ENCODE results near the gene CCDC107. TPM values are rescaled to one million over a fixed set of nuclear protein-coding genes. Genes with fewer than 3 reads are reported as not detected.

The CCDC107 gene
- total and polyA plus RNA-seq, 7 donors: 15.4 to 49.4 (median 27.9) TPM

GRCh38 chr9:35703906-35704672 is 46.0 kb downstream of the CCDC107 start:
- H3K4me3 ChIP-seq: no peak overlapping the region
- H3K27ac ChIP-seq: no peak overlapping the region
- ATAC-seq: no peak
- H3K9me3 ChIP-seq: no peaks in the 10 kb centered on the region
- peaks cover 30 to 100% of the 10 kb centered on the region in 2 donors for H3K36me3 ChIP-seq (ENCODE audit: insufficient read depth in 1 of 2, low read depth in 1 of 2)
- H3K27me3 ChIP-seq (ENCODE audit: insufficient read depth in 3 of 3, low read length in 2 of 3): no peaks in the 10 kb centered on the region
- intact Hi-C loops (cut with DNase I): loop anchor here in 1 of 2 donors (10.0 kb wide), 1 partner anchor 299 kb away; no protein-coding TSS in a partner anchor
- no peak for DNase-seq
- no peak for TF ChIP-seq CTCF (IDR thresholded peaks at IDR 0.05)
- WGBS, 3 donors: 91 to 94% (median 92%) methylated on average over 24 to 26 of the region's 26 CpGs
- no peaks in the 10 kb centered on the region for H3K4me1 ChIP-seq

DNA sequence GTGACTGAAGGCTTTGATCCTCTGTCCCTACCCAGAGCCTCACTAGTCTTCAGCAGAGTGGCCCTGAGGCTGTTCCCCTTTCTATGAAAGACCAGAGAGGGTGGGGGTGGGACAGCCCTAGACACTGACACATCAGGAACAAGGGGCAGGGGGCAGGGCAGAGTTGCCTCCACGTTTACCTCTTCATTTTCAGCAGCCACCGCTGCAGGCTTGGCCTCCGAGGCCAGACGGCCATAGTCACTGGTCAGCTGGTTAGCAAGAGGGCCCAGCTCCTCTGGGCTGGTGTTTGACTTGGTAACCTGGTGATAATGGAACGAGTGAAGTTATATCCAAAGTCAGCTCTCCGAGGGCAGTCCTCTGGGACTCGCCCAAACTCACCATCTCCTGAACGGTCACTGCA is 47.3 kb downstream of the CCDC107 start:
- no peak for DNase-seq
- H3K4me1 ChIP-seq: no peaks in the 10 kb centered on the region
- no peaks in the 10 kb centered on the region for H3K27me3 ChIP-seq (ENCODE audit: insufficient read depth in 3 of 3, low read length in 2 of 3)
- H3K9me3 ChIP-seq: no peaks in the 10 kb centered on the region
- peaks cover 18 to 99% of the 10 kb centered on the region in 2 donors for H3K36me3 ChIP-seq (ENCODE audit: insufficient read depth in 1 of 2, low read depth in 1 of 2)
- ATAC-seq: no peak
- H3K4me3 ChIP-seq: no peak overlapping the region
- WGBS, 3 donors: 73 to 89% (median 76%) methylated on average over 8 of the region's 8 CpGs
- intact Hi-C loops (cut with DNase I): loop anchor here in 1 of 2 donors (10.0 kb wide), 1 partner anchor 301 kb away; no protein-coding TSS in a partner anchor
- no peak for TF ChIP-seq CTCF (IDR thresholded peaks at IDR 0.05)
- no peak overlapping the region for H3K27ac ChIP-seq

DNA sequence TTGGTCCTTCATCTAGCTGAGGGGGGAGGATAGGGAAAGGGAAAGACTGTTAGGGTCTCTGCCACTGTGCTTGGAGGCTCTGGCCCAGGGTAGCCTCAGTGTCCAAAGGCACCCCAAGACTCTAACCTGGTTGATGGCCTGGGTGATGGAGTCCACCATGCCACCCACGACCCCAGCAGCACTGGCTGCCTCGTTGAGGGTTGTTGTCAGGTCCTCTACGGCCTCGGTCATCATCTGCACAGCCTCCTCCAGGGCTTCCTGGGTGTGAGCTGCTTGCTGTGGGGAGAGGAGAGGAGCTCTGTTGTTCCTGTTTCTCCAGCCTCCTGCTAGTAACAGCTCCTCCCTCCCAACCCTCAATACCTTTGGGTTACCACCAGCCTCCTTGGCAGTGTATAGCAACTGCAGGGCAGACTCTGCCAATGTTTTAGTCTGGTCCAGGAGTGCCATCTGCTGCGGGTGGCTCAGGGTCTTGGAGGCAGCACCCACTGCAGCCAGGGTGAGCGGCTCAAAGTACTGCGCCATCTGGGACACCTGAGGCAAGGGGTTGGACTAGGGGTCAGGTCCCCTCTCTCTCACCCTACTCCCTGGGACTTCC is 47.8 kb downstream of the CCDC107 start:
- Histone ChIP-seq H3K9me3 (no peaks in the 10 kb centered on the region), H3K27me3 (ENCODE audit: insufficient read depth in 3 of 3, low read length in 2 of 3) (no peaks in the 10 kb centered on the region), H3K27ac (no peak overlapping the region), H3K36me3 (ENCODE audit: insufficient read depth in 1 of 2, low read depth in 1 of 2) (peaks cover 21 to 99% of the 10 kb centered on the region in 2 donors), H3K4me1 (no peaks in the 10 kb centered on the region), H3K4me3 (no peak overlapping the region)
- no peak for TF ChIP-seq CTCF (IDR thresholded peaks at IDR 0.05)
- WGBS, 3 donors: 88 to 90% (median 88%) methylated on average over 7 of the region's 7 CpGs
- intact Hi-C loops (cut with DNase I): loop anchor here in 1 of 2 donors (10.0 kb wide), 1 partner anchor 301 kb away; no protein-coding TSS in a partner anchor
- no peak for DNase-seq
- peak in 2 of 4 donors; percentile 12 to 23 for ATAC-seq

GRCh38 chr9:35706951-35707350 is 48.9 kb downstream of the CCDC107 start:
- Histone ChIP-seq H3K36me3 (ENCODE audit: insufficient read depth in 1 of 2, low read depth in 1 of 2) (peaks cover 21 to 99% of the 10 kb centered on the region in 2 donors), H3K4me3 (no peak overlapping the region), H3K9me3 (no peaks in the 10 kb centered on the region), H3K27ac (no peak overlapping the region), H3K4me1 (no peaks in the 10 kb centered on the region), H3K27me3 (ENCODE audit: insufficient read depth in 3 of 3, low read length in 2 of 3) (no peaks in the 10 kb centered on the region)
- no peak for DNase-seq
- intact Hi-C loops (cut with DNase I): loop anchor here in 1 of 2 donors (10.0 kb wide), 1 partner anchor 302 kb away; no protein-coding TSS in a partner anchor
- ATAC-seq: no peak
- no peak for TF ChIP-seq CTCF (IDR thresholded peaks at IDR 0.05)
- WGBS, 3 donors: 85 to 96% (median 88%) methylated on average over 10 of the region's 10 CpGs
